Neural progenitor cell (in vitro differentiated cells): ENCODE data around the gene DSCAML1.

Experiments used
- EZH2 ChIP-seq: fragments of 200-600 bp; sonication (generic); IDR thresholded peaks from 2 replicates; pipeline ENCODE4 v1.6.1; 2017; ENCODE audit warnings: antibody characterized with exemption, mild to moderate bottlenecking, moderate library complexity
- EZH2phosphoT487 ChIP-seq: fragments of 200-600 bp; sonication (generic); IDR thresholded peaks from 2 replicates; pipeline ENCODE4 v1.6.1; 2017; ENCODE audit warnings: antibody characterized with exemption
- TF ChIP-seq, protein P1 (sequence below): fragments of 200-600 bp; sonication (generic); IDR thresholded peaks from 2 replicates; pipeline ENCODE4 v1.5.1; 2017; ENCODE audit warnings: antibody characterized with exemption, mild to moderate bottlenecking

DNA sequence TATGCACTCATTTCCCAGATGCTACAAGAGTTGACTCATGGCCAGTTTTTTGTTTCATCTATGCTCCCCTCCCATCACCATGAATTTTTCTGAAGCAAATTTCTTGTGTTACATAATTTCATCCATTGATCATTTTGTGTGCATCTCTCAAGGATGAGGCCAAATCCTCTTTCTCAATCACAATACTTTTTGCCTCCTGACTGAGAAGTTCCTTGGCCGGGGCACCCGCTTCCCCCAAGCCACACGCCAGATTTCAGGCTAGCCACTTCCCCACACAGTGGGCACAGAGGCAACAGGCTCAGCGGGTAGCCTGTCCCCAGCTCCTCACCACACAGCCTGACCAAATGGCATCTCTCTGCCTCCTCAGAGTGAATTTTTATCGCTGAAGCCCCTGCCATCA, 9.8 kb upstream of the DSCAML1 start:
- TF ChIP-seq, protein P1, sequence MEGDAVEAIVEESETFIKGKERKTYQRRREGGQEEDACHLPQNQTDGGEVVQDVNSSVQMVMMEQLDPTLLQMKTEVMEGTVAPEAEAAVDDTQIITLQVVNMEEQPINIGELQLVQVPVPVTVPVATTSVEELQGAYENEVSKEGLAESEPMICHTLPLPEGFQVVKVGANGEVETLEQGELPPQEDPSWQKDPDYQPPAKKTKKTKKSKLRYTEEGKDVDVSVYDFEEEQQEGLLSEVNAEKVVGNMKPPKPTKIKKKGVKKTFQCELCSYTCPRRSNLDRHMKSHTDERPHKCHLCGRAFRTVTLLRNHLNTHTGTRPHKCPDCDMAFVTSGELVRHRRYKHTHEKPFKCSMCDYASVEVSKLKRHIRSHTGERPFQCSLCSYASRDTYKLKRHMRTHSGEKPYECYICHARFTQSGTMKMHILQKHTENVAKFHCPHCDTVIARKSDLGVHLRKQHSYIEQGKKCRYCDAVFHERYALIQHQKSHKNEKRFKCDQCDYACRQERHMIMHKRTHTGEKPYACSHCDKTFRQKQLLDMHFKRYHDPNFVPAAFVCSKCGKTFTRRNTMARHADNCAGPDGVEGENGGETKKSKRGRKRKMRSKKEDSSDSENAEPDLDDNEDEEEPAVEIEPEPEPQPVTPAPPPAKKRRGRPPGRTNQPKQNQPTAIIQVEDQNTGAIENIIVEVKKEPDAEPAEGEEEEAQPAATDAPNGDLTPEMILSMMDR = no peak
- no peak for TF ChIP-seq EZH2
- TF ChIP-seq EZH2phosphoT487 = no peak
